Thymus (tissue), 14 donors: ENCODE results near the gene NSUN7. TPM values are rescaled to one million over a fixed set of nuclear protein-coding genes. Genes with fewer than 3 reads are reported as not detected.
A peak's percentile ranks its signal among the peaks of the same experiment; 100 is the strongest.
"Not testable (repeated sequence)": the region's sequence is repeated elsewhere in the genome, so short reads cannot be mapped to it uniquely, and the experiment has no call there.

Source experiments
- DNase-seq, 9 donors: peaks; one replicate each; pipeline ENCODE4 v3.0.0-alpha.2; 2013; ENCODE audit warnings: low spot score in 9 of 9, low read depth in 6 of 9, missing footprints in 1 of 9
- H3K27ac ChIP-seq, 2 donors: one replicate each; pipeline ENCODE4 v1.5.1; 2013; ENCODE audit warnings: control low read depth in 1 of 2, low read depth in 1 of 2, low read length in 1 of 2, mild to moderate bottlenecking in 1 of 2, moderate library complexity in 1 of 2
- H3K27me3 ChIP-seq, 2 donors: one replicate each; pipeline ENCODE4 v1.5.1; 2013; ENCODE audit warnings: low read length in 1 of 2; ENCODE audit not compliant: control insufficient read depth in 2 of 2, insufficient read depth in 1 of 2
- H3K36me3 ChIP-seq, 2 donors: one replicate each; pipeline ENCODE4 v1.5.1; 2013; ENCODE audit warnings: low read length in 1 of 2, mild to moderate bottlenecking in 1 of 2, moderate library complexity in 1 of 2; ENCODE audit not compliant: control insufficient read depth in 2 of 2, insufficient read depth in 2 of 2
- H3K4me1 ChIP-seq, 2 donors: one replicate each; pipeline ENCODE4 v1.5.1; 2013; ENCODE audit warnings: low read length in 2 of 2; ENCODE audit not compliant: control insufficient read depth in 2 of 2, insufficient read depth in 2 of 2
- H3K4me3 ChIP-seq, 2 donors: one replicate each; pipeline ENCODE4 v1.5.1; 2013; ENCODE audit warnings: low read length in 2 of 2, control low read depth in 1 of 2, mild to moderate bottlenecking in 1 of 2
- H3K9me3 ChIP-seq, 2 donors: one replicate each; pipeline ENCODE4 v1.5.1; 2013; ENCODE audit warnings: low read length in 1 of 2, mild to moderate bottlenecking in 1 of 2; ENCODE audit not compliant: control insufficient read depth in 2 of 2, insufficient read depth in 1 of 2
- WGBS: extraction: QIAGEN DNeasy Blood & Tissue Kit; methylation state at CpG from one replicate; pipeline ENCODE4 v1.1.7; 2013; 5-methylcytosine and 5-hydroxymethylcytosine counted together
- long read RNA-seq, 10 donors: transcript quantifications; one replicate each; lab custom pipeline, GENCODE V29; 2026
- polyA plus RNA-seq: library from polyadenylated mRNA; stranded (reverse); fragments of 200-250 nt; gene quantifications from one replicate; pipeline ENCODE4 v1.2.3, GENCODE V29; 2013
- total RNA-seq: library from RNA; stranded (reverse); fragments of 120-200 nt; gene quantifications from one replicate; pipeline ENCODE4 v1.2.4, GENCODE V29; 2013
- donor health status: healthy.

Gene NSUN7, protein sequence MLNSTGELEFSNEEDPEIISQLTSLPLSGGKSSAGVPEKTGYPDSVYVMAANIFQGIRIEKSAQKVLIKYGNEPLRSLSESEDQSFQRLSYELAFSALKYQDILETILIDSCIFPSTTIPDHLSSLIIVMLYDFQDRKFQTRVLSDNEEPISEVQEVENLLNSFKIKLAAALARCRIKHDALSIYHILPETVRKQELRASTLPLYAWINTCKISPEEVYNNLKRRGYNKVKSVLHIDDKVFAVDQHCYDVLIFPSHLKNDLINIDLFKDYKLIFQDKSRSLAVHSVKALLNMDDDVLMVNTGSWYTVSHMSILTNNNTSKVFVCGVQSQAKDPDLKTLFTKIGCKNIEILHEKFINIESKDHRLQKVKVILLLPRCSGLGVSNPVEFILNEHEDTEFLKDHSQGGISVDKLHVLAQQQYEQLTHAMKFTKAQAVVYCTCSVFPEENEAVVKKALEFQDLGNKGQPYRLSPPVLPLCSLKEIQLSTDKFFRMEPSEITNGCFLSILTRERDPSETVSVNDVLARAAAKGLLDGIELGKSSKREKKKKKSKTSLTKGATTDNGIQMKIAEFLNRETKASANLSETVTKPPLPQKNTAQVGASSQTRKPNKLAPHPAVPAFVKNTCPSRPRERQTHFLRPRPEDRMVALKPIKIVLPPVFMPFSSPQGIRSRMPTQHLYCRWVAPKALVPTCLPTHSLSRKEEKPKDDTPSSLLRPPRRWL
- total RNA-seq (1.3 TPM), polyA plus RNA-seq (1.7 TPM)
- long read RNA-seq, donor 1: 0 reads
- long read RNA-seq, donor 2: 0 reads
- long read RNA-seq, donor 3: 0 reads
- long read RNA-seq, donor 4: 0 reads
- long read RNA-seq, donor 5: 0 reads
- long read RNA-seq, donor 6, partial matches to known transcripts: 0 of 1 reads
- long read RNA-seq, donor 6, other reads (novel, unspliced or antisense): 0 of 1 reads
- long read RNA-seq, donor 7: 0 reads
- long read RNA-seq, donor 8: 0 reads
- long read RNA-seq, donor 9: 0 reads
- long read RNA-seq, donor 10: 0 reads

DNA sequence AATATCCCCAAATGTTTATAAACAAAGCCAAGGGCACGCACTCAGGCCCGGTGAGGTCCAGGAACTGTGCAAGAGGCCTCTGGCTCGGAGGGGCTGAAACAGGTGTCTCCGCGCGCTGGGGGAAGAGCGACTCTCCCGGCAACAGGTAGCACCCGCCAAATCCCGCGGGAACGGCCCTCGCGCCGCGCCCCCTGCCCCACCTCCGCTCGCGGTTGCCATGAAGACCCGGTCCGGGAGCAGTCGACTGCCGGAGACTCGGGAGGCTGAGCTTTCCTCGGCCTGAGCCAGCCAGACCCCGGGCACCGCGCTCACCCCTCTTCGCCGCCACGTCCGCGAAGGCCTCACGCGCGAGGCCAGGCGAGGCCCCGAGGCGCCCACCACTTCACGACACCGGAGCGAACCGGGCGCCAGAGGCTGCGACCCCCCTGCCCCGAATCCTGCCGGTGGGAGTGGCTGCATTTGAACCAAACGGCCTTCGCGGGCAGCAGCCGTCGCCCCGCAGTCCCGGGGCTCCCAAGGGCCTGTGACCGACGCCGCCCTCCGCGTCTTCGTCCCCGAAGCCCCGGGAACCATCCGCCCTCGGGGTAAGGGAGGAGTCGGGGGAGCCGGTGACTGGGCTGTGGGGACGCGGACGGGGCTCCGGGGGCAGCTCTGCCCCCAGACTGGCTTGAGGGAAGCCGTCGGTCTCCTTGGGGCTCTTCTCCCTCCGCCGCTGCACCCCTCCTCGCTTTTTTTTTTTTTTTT is at the start of gene NSUN7:
NSUN7 (plus strand) TSS at position 239 of the 744 bp plus-strand sequence. CDS start 739 bp downstream, outside the sequence.
- no peak within 1 kb of the TSS for H3K27ac ChIP-seq
- WGBS: under 1% methylated on average over 75 of the region's 75 CpGs
- H3K36me3 ChIP-seq: no peaks in the 10 kb centered on the region
- peaks cover 5 to 22% of the 10 kb centered on the region in 2 donors for H3K27me3 ChIP-seq
- no peaks in the 10 kb centered on the region for H3K9me3 ChIP-seq
- H3K4me1 ChIP-seq: peaks cover 0 to 8% of the 10 kb centered on the region in 2 donors
- peak within 1 kb of the TSS; percentile 57 to 73 for H3K4me3 ChIP-seq
- peak in 6 of 9 donors; percentile 23 to 75 (median 48) for DNase-seq

DNA sequence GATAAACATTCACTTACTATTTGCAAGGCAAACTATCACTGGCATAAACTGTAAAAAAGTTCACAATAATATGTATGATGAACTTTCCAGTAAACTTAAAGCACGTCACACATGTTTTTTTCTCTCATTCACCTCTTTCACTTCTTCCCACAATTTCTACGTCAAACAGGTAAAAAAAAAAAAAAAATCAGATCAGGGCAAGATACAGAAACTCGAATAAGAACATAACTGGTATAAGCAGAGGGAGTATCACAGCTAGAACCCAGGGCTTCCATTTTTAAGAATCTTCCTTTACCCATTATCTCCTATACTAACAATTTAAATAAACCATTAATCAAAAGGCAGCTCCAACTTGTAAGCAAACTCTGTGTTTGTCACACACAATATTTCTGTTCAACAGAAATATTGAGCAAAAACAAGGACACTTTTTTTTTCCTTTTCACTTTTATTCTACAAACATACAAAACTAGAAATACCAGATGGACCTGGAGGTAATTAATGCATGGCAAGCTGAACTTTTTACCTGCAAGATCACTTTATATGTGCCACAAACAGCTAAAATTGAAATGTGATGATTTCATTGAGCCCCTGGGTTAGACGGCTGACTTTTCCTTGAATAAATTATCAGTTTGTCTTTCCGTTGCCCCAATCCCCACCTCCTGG is 47.5 kb upstream of the NSUN7 start:
- H3K27ac ChIP-seq: no peak overlapping the region
- no peaks in the 10 kb centered on the region for H3K9me3 ChIP-seq
- no peak overlapping the region for H3K4me3 ChIP-seq
- H3K4me1 ChIP-seq: no peaks in the 10 kb centered on the region
- 86% methylated on average over 5 of the region's 5 CpGs for WGBS
- DNase-seq: no peak
- no peaks in the 10 kb centered on the region for H3K36me3 ChIP-seq
- no peaks in the 10 kb centered on the region for H3K27me3 ChIP-seq

DNA sequence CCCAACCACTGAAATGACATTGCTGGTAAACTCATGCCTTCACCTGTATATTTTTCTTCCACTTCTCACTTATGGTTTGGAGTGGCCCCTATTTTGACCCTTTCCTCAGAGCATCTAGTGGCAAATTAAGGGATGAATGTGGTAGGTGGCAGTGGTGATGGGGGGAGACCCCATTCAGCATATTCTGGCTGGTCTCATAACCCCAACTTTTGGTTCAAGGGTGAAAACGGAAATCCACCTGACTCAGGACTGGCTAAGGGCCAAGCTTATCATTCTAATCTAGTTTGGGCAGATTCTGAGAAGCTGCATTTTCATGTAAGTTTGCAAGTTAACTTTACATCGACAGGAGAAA is 47.0 kb upstream of the NSUN7 start:
- WGBS: 51% methylated on average over 2 of the region's 2 CpGs
- Histone ChIP-seq H3K36me3 (no peaks in the 10 kb centered on the region), H3K4me1 (no peaks in the 10 kb centered on the region), H3K27me3 (no peaks in the 10 kb centered on the region), H3K27ac (no peak overlapping the region), H3K9me3 (no peaks in the 10 kb centered on the region), H3K4me3 (no peak overlapping the region)
- no peak for DNase-seq

DNA sequence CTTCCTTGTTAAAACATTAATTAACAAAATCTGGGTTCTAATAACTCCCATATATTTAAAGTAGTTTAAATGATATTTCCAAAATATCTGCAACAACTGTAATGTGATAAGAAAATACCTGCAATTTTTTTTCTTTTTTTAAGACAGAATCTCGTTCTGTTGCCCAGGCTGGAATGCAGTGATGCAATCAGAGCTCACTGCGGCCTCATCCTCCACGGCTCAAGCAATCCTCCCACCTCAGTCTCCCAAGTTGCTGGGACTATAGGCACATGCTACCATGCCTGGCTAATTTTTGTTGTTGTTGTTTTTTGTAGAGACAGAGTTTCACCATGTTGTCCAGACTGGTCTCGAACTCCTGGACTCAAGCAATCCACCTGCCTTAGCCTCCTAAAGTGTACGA is 45.7 kb upstream of the NSUN7 start:
- WGBS: 96% methylated on average over 5 of the region's 5 CpGs
- no peaks in the 10 kb centered on the region for H3K9me3 ChIP-seq
- H3K27ac ChIP-seq: no peak overlapping the region
- no peaks in the 10 kb centered on the region for H3K4me1 ChIP-seq
- H3K4me3 ChIP-seq: no peak overlapping the region
- no peaks in the 10 kb centered on the region for H3K27me3 ChIP-seq
- no peaks in the 10 kb centered on the region for H3K36me3 ChIP-seq
- no peak for DNase-seq

DNA sequence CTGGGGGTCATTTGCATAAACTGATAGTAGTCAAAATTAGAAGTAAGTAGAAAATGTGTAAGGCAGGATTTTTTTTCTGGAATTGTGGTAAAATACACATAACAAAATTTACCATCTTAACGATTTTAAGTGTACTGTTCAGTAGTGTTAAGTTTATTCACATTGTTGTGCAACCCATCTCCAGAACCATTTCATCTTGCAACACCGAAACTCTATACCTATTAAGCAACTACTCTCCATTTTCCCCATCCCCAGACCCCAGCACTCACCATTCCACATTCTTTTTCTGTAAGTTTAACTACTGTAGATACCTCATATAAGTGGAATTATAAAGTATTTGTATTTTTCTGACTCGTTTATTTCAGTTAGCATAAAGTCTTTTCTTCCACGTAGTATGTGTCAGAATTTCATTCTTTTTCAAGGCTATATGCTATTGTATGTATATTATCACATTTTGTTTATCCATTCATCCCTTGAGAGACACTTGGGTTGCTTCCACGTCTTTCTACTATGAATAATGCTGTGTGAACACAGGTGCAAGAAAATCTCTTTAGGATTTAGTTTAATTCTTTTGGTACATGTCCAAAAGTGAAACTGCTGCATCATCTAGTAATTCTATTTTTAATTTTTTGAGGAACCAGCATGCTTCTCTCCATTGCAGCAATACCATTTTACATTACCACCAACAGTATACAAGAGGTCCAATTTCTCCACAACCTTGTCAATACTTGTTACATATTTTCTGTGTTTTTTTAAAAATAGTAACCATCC is 39.1 kb upstream of the NSUN7 start:
- WGBS: 64% methylated on average over 5 of the region's 5 CpGs
- DNase-seq: no peak
- no peaks in the 10 kb centered on the region for H3K36me3 ChIP-seq
- H3K27me3 ChIP-seq: no peaks in the 10 kb centered on the region
- H3K9me3 ChIP-seq: no peaks in the 10 kb centered on the region
- H3K27ac ChIP-seq: no peak overlapping the region
- no peaks in the 10 kb centered on the region for H3K4me1 ChIP-seq
- H3K4me3 ChIP-seq: no peak overlapping the region

DNA sequence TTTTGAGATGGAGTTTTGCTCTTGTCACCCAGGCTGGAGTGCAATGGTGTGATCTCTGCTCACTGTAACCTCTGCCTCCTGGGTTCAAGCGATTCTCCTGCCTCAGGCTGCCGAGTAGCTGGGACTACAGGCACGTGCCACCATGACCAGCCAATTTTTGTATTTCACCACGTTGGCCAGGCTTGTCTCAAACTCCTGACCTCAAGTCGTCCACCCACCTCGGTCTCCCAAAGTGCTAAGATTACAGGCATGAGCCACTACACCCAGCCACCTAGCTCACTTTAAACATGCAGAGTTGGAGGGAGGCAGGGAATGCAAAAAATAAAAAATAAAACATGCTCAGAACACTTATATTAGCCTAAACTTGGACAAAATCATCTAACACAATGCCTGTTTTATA is 36.8 kb upstream of the NSUN7 start:
- DNase-seq, H3K27ac ChIP-seq: not testable (repeated sequence)
- 96% methylated on average over 6 of the region's 6 CpGs for WGBS

DNA sequence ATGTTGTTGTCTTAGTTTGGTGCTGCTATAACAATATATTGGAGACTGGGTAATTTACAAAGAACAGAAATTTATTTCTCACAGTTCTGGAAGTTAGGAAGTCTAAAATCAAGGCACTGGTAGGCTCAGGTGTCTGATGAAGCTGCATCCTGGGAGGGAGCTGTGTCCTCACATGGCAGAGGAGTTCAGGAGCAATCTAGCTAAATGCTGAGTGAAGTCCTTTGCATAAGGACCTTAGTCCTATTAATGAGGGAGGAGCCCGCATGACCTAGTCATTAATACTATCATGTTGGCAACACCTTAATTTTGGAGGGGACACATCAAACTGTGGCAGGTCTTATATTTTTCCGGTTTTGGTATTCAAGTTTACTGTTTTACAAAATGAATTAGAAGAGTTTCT is 36.0 kb upstream of the NSUN7 start:
- Histone ChIP-seq H3K4me1 (no peaks in the 10 kb centered on the region), H3K27ac (no peak overlapping the region), H3K9me3 (no peaks in the 10 kb centered on the region), H3K36me3 (no peaks in the 10 kb centered on the region), H3K4me3 (no peak overlapping the region), H3K27me3 (no peaks in the 10 kb centered on the region)
- DNase-seq: no peak
- 98% methylated on average over 2 of the region's 2 CpGs for WGBS

More for the DNA sequence above, 36.8 kb upstream of the NSUN7 start:
- not testable (repeated sequence) for H3K27me3 ChIP-seq, H3K36me3 ChIP-seq, H3K4me1 ChIP-seq, H3K4me3 ChIP-seq, H3K9me3 ChIP-seq

DNA sequence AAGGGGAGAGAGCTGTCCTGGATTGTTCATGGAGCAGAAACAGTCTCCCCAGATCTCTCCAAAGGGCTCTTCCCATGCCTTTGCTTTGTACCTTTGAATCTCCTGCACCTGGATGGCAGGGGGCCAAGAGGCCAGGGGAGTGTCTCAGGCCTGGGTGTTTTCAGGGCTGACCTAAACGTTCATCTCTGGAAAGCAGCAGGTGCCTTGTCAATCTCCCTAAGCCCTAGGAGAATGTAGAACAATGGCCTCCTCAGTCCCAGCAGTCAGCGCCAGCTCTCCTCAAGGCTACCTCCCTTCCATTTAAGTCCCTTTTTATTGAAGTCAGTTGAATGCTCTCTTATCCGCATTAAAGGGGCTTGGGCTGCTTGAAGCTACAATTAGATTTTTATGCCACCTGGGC is 31.2 kb upstream of the NSUN7 start:
- Histone ChIP-seq H3K27ac (no peak overlapping the region), H3K27me3 (no peaks in the 10 kb centered on the region), H3K4me3 (no peak overlapping the region), H3K9me3 (no peaks in the 10 kb centered on the region), H3K4me1 (peaks cover 0 to 15% of the 10 kb centered on the region in 2 donors), H3K36me3 (no peaks in the 10 kb centered on the region)
- no peak for DNase-seq
- WGBS: 90% methylated on average over 3 of the region's 3 CpGs
